Trophoblast cell (in vitro differentiated cells and primary cell): Measurements from ENCODE around the gene DNAI1. TPM values are rescaled to one million over a fixed set of nuclear protein-coding genes. Genes with fewer than 3 reads are reported as not detected.

Source experiments
- DNase-seq, 2 donors: peaks; one replicate each; pipeline ENCODE4 v3.0.0-alpha.2; 2016
- H2AFZ ChIP-seq: 2 replicates; pipeline ENCODE4 v1.6.1; 2013; ENCODE audit warnings: low read length, moderate library complexity, mild to moderate bottlenecking; ENCODE audit not compliant: insufficient read depth, poor library complexity
- H2AK5ac ChIP-seq: 2 replicates; pipeline ENCODE4 v1.6.1; 2013; ENCODE audit warnings: mild to moderate bottlenecking, low read length
- H2BK120ac ChIP-seq: 2 replicates; pipeline ENCODE4 v1.6.1; 2013; ENCODE audit warnings: low read length, mild to moderate bottlenecking, moderate library complexity; ENCODE audit not compliant: insufficient read depth, poor library complexity
- H2BK12ac ChIP-seq: 2 replicates; pipeline ENCODE4 v1.6.1; 2013; ENCODE audit warnings: mild to moderate bottlenecking, low read length, moderate library complexity
- H2BK5ac ChIP-seq: 2 replicates; pipeline ENCODE4 v1.6.1; 2013; ENCODE audit warnings: low read length, low read depth, moderate library complexity, mild to moderate bottlenecking; ENCODE audit not compliant: poor library complexity
- H3K14ac ChIP-seq: 2 replicates; pipeline ENCODE4 v1.6.1; 2013; ENCODE audit warnings: mild to moderate bottlenecking, low read length
- H3K18ac ChIP-seq: 2 replicates; pipeline ENCODE4 v1.6.1; 2013; ENCODE audit warnings: mild to moderate bottlenecking, low read length
- H3K23ac ChIP-seq: 2 replicates; pipeline ENCODE4 v1.6.1; 2013; ENCODE audit warnings: low read length
- H3K27ac ChIP-seq: 2 replicates; pipeline ENCODE4 v1.5.1; 2013; ENCODE audit warnings: low read depth, mild to moderate bottlenecking, inconsistent platforms, low read length, moderate library complexity
- H3K27me3 ChIP-seq: 2 replicates; pipeline ENCODE4 v1.6.1; 2013; ENCODE audit warnings: inconsistent platforms, mild to moderate bottlenecking, low read length, moderate library complexity; ENCODE audit not compliant: insufficient read depth
- H3K36me3 ChIP-seq, 2 experiments: 1 replicate in 1 of 2; 2 replicates in 1 of 2; pipeline ENCODE4 v1.6.1; 2013; ENCODE audit warnings: low read length in 2 of 2, mild to moderate bottlenecking in 2 of 2, moderate library complexity in 1 of 2; ENCODE audit not compliant: insufficient read depth in 2 of 2, control insufficient read depth in 1 of 2
- H3K4ac ChIP-seq: 2 replicates; pipeline ENCODE4 v1.6.1; 2013; ENCODE audit warnings: low read depth, mild to moderate bottlenecking, low read length, moderate library complexity
- H3K4me1 ChIP-seq, 2 experiments: 1 replicate in 1 of 2; 2 replicates in 1 of 2; pipeline ENCODE4 v1.6.1; 2013; ENCODE audit warnings: low read length in 2 of 2, mild to moderate bottlenecking in 2 of 2, moderate library complexity in 1 of 2; ENCODE audit not compliant: insufficient read depth in 2 of 2, control insufficient read depth in 1 of 2
- H3K4me2 ChIP-seq: 2 replicates; pipeline ENCODE4 v1.6.1; 2013; ENCODE audit warnings: inconsistent platforms, mild to moderate bottlenecking, low read length, moderate library complexity
- H3K4me3 ChIP-seq: 2 replicates; pipeline ENCODE4 v1.5.1; 2013; ENCODE audit warnings: mild to moderate bottlenecking, low read depth, low read length, inconsistent platforms
- H3K79me1 ChIP-seq: one replicate; pipeline ENCODE4 v1.6.1; 2013; ENCODE audit warnings: low read length
- H3K79me2 ChIP-seq: 2 replicates; pipeline ENCODE4 v1.6.1; 2013; ENCODE audit warnings: low read length, mild to moderate bottlenecking; ENCODE audit not compliant: control insufficient read depth, insufficient read depth, poor library complexity
- H3K9ac ChIP-seq: 2 replicates; pipeline ENCODE4 v1.6.1; 2013; ENCODE audit warnings: mild to moderate bottlenecking, low read length
- H3K9me3 ChIP-seq: 2 replicates; pipeline ENCODE4 v1.6.1; 2013; ENCODE audit warnings: low read depth, mild to moderate bottlenecking, control low read depth, inconsistent platforms, low read length; ENCODE audit not compliant: insufficient read depth
- H4K12ac ChIP-seq: 2 replicates; pipeline ENCODE4 v1.6.1; 2013; ENCODE audit warnings: low read depth, mild to moderate bottlenecking, low read length, moderate library complexity
- H4K8ac ChIP-seq: 2 replicates; pipeline ENCODE4 v1.6.1; 2013; ENCODE audit warnings: low read depth, mild to moderate bottlenecking, low read length, moderate library complexity
- H4K91ac ChIP-seq: one replicate; pipeline ENCODE4 v1.6.1; 2013; ENCODE audit warnings: low read depth, mild to moderate bottlenecking, low read length, moderate library complexity
- WGBS: extraction: QIAGEN DNeasy Blood & Tissue Kit; methylation state at CpG from one replicate; pipeline ENCODE4 v1.1.7; 2013; ENCODE audit warnings: missing lambda C conversion rate; ENCODE audit not compliant: insufficient read length, insufficient coverage; ENCODE audit errors: extremely low coverage; 5-methylcytosine and 5-hydroxymethylcytosine counted together
- polyA plus RNA-seq: library from polyadenylated mRNA; stranded (reverse); fragments of 200-250 nt; gene quantifications from 2 replicates; pipeline ENCODE4 v1.2.3, GENCODE V29; 2013

The DNAI1 gene
- polyA plus RNA-seq, result 0.47 and 0.89 TPM in 2 replicates

GRCh38 chr9:34458013-34458958 lies at the start of gene DNAI1, which contains the start of gene FAM219A:
Gene DNAI1, plus strand, starts transcription at chr9:34458805. Its CDS starts 201 bp downstream, at chr9:34459006.
Gene FAM219A, minus strand, starts transcription at chr9:34458570. Its CDS starts 307 bp downstream, at chr9:34458263.
- peak within 1 kb of the TSS; percentile 37 for H3K27ac ChIP-seq
- H2BK12ac ChIP-seq, result no peak within 1 kb of the TSS
- H4K8ac ChIP-seq, result peak within 1 kb of the TSS; percentile 9
- H3K27me3 ChIP-seq, result no peaks in the 10 kb centered on the region
- H3K4me3 ChIP-seq, result peak within 1 kb of the TSS; percentile 89
- H3K4me1 ChIP-seq, result peaks cover 4 to 9% of the 10 kb centered on the region in 2 experiments
- peak within 1 kb of the TSS; percentile 95 for H3K4me2 ChIP-seq
- WGBS, result no CpG with 5 or more reads among the region's 94 CpGs
- peak within 1 kb of the TSS; percentile 49 for H3K14ac ChIP-seq
- no peak within 1 kb of the TSS for H3K23ac ChIP-seq
- H3K79me1 ChIP-seq, result peaks cover 10% of the 10 kb centered on the region
- no peaks in the 10 kb centered on the region for H3K9me3 ChIP-seq
- H2BK5ac ChIP-seq, result no peak within 1 kb of the TSS
- H2AK5ac ChIP-seq, result peak within 1 kb of the TSS; percentile 55
- peaks cover 5% of the 10 kb centered on the region for H3K79me2 ChIP-seq
- H2BK120ac ChIP-seq, result peak within 1 kb of the TSS; percentile 38
- peak; percentile 99 to 100 for DNase-seq
- H4K12ac ChIP-seq, result peak within 1 kb of the TSS; percentile 64
- H2AFZ ChIP-seq, result peak within 1 kb of the TSS; percentile 82
- peak within 1 kb of the TSS; percentile 55 for H4K91ac ChIP-seq
- peak within 1 kb of the TSS; percentile 89 for H3K4ac ChIP-seq
- peak within 1 kb of the TSS; percentile 86 for H3K18ac ChIP-seq
- H3K9ac ChIP-seq, result peak within 1 kb of the TSS; percentile 41
- no peaks in the 10 kb centered on the region for H3K36me3 ChIP-seq

GRCh38 chr9:34409154-34409553 lies 49.5 kb upstream of the DNAI1 start:
- no CpG with 5 or more reads among the region's 2 CpGs for WGBS
- no peak overlapping the region for H3K9ac ChIP-seq

GRCh38 chr9:34412336-34412735 lies 46.3 kb upstream of the DNAI1 start:
- no peak overlapping the region for H3K14ac ChIP-seq
- H3K4ac ChIP-seq, result no peak overlapping the region
- H3K27ac ChIP-seq, result no peak overlapping the region
- H2BK12ac ChIP-seq, result no peak overlapping the region
- no peak overlapping the region for H3K18ac ChIP-seq
- no peak overlapping the region for H3K9ac ChIP-seq
- H3K4me3 ChIP-seq, result no peak overlapping the region
- no peak overlapping the region for H2AK5ac ChIP-seq
- no peak for DNase-seq
- H3K36me3 ChIP-seq, result peaks cover 0 to 3% of the 10 kb centered on the region in 2 experiments
- no peak overlapping the region for H2BK120ac ChIP-seq
- no peak overlapping the region for H3K23ac ChIP-seq
- no peaks in the 10 kb centered on the region for H3K79me2 ChIP-seq
- no peak overlapping the region for H4K8ac ChIP-seq
- no peak overlapping the region for H4K91ac ChIP-seq
- no peaks in the 10 kb centered on the region for H3K4me1 ChIP-seq
- no CpG with 5 or more reads among the region's 1 CpG for WGBS
- no peak overlapping the region for H3K4me2 ChIP-seq
- H3K27me3 ChIP-seq, result no peaks in the 10 kb centered on the region
- no peak overlapping the region for H2AFZ ChIP-seq
- H3K9me3 ChIP-seq, result no peaks in the 10 kb centered on the region
- no peaks in the 10 kb centered on the region for H3K79me1 ChIP-seq
- H2BK5ac ChIP-seq, result no peak overlapping the region
- no peak overlapping the region for H4K12ac ChIP-seq

More at GRCh38 chr9:34409154-34409553, 49.5 kb upstream of the DNAI1 start:
- Histone ChIP-seq H3K79me2 (no peaks in the 10 kb centered on the region), H3K4ac (no peak overlapping the region), H3K79me1 (no peaks in the 10 kb centered on the region), H4K8ac (no peak overlapping the region), H2AFZ (no peak overlapping the region), H3K4me3 (no peak overlapping the region), H4K91ac (no peak overlapping the region), H3K9me3 (no peaks in the 10 kb centered on the region), H2BK120ac (no peak overlapping the region), H2BK12ac (no peak overlapping the region), H3K36me3 (peaks cover 5 to 13% of the 10 kb centered on the region in 2 experiments), H3K27ac (no peak overlapping the region), H2BK5ac (no peak overlapping the region), H3K4me2 (no peak overlapping the region), H3K27me3 (no peaks in the 10 kb centered on the region), H3K14ac (no peak overlapping the region), H3K18ac (no peak overlapping the region), H2AK5ac (no peak overlapping the region), H3K23ac (no peak overlapping the region), H3K4me1 (no peaks in the 10 kb centered on the region), H4K12ac (no peak overlapping the region)
- DNase-seq, result no peak

GRCh38 chr9:34413231-34413852 lies 45.3 kb upstream of the DNAI1 start:
- no peak overlapping the region for H2BK12ac ChIP-seq
- no peaks in the 10 kb centered on the region for H3K79me2 ChIP-seq
- no peak overlapping the region for H3K4ac ChIP-seq
- no peak overlapping the region for H2BK120ac ChIP-seq
- no peak overlapping the region for H3K27ac ChIP-seq
- no peak overlapping the region for H2BK5ac ChIP-seq
- H3K79me1 ChIP-seq, result no peaks in the 10 kb centered on the region
- no peak overlapping the region for H2AK5ac ChIP-seq
- H3K4me3 ChIP-seq, result no peak overlapping the region
- no peak overlapping the region for H3K18ac ChIP-seq
- H3K27me3 ChIP-seq, result no peaks in the 10 kb centered on the region
- no peak overlapping the region for H3K9ac ChIP-seq
- H3K36me3 ChIP-seq, result no peaks in the 10 kb centered on the region
- peak; percentile 6 to 67 for DNase-seq
- H3K4me2 ChIP-seq, result no peak overlapping the region
- H2AFZ ChIP-seq, result no peak overlapping the region
- H3K14ac ChIP-seq, result no peak overlapping the region
- H3K9me3 ChIP-seq, result no peaks in the 10 kb centered on the region
- WGBS, result no CpG with 5 or more reads among the region's 6 CpGs
- H4K12ac ChIP-seq, result no peak overlapping the region
- H4K8ac ChIP-seq, result no peak overlapping the region
- no peaks in the 10 kb centered on the region for H3K4me1 ChIP-seq
- H4K91ac ChIP-seq, result no peak overlapping the region
- no peak overlapping the region for H3K23ac ChIP-seq
